ENCODE measurements around the gene RIOK1. TPM values are rescaled to one million over a fixed set of nuclear protein-coding genes. Genes with fewer than 3 reads are reported as not detected.

The RIOK1 gene
- total RNA-seq, 1 donor from 2014 or later: 16.7 TPM

DNA sequence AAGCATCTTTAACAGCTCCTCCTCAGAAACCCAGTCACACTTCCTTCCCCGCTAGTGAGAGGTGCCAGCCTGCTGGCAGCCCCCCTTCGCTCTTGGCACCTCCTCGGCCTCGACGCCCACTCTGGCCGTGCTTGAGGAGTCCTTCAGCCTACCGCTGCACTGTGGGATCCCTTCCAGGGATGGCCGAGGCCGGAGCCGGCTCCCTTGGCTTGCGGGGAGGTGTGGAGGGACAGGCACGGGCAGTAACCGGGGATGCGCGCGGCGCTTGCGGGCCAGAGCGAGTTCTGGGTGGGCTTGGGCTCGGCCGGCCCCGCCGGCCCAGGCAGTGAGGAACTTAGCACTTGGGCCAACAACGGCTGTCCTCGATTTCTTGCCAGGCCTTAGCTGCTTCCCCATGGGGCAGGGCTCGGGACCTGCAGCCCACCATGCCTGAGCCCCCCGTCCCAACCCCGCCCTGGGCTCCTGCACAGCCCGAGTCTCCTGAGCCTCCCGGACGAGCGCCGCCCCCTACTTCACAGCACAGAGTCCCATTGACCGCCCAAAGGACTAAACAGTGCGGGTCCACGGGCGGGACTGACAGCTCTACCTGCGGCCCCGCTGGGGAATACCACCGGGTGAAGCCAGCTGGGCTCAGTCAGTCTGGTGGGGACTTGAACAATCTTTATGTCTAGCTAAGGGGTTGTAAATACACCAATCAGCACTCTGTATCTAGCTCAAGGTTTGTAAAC is 51.6 kb downstream of the RIOK1 start:
- no peaks in the 10 kb centered on the region for H4K20me1 ChIP-seq (ENCODE audit: insufficient read depth, low read length)
- peaks cover 10% of the 10 kb centered on the region for H3K4me1 ChIP-seq (ENCODE audit: insufficient read depth, low read length)
- Mint-ChIP-seq H3K4me3 (ENCODE audit: unreplicated experiment) (no peak overlapping the region), H3K36me3 (ENCODE audit: low read depth, unreplicated experiment) (no peaks in the 10 kb centered on the region), H3K4me1 (ENCODE audit: low read depth, unreplicated experiment) (peaks cover 21% of the 10 kb centered on the region), H3K9me3 (ENCODE audit: unreplicated experiment) (peaks cover 9% of the 10 kb centered on the region), H3K27ac (ENCODE audit: unreplicated experiment) (peak overlapping the region; percentile 81), H3K27me3 (ENCODE audit: low read depth, unreplicated experiment) (no peaks in the 10 kb centered on the region)
- H3K79me2 ChIP-seq (ENCODE audit: insufficient read depth, low read length): no peaks in the 10 kb centered on the region
- no peak for TF ChIP-seq EZH2 (IDR thresholded peaks at IDR 0.05; ENCODE audit: insufficient read depth, low read length)
- TF ChIP-seq, protein P1, sequence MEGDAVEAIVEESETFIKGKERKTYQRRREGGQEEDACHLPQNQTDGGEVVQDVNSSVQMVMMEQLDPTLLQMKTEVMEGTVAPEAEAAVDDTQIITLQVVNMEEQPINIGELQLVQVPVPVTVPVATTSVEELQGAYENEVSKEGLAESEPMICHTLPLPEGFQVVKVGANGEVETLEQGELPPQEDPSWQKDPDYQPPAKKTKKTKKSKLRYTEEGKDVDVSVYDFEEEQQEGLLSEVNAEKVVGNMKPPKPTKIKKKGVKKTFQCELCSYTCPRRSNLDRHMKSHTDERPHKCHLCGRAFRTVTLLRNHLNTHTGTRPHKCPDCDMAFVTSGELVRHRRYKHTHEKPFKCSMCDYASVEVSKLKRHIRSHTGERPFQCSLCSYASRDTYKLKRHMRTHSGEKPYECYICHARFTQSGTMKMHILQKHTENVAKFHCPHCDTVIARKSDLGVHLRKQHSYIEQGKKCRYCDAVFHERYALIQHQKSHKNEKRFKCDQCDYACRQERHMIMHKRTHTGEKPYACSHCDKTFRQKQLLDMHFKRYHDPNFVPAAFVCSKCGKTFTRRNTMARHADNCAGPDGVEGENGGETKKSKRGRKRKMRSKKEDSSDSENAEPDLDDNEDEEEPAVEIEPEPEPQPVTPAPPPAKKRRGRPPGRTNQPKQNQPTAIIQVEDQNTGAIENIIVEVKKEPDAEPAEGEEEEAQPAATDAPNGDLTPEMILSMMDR (IDR thresholded peaks at IDR 0.05; ENCODE audit: insufficient read depth, low read depth, low read length): no peak
- no peak overlapping the region for H3K4me3 ChIP-seq (ENCODE audit: insufficient read depth, low read depth, low read length)
- peak overlapping the region; percentile 64 for H3K9ac ChIP-seq (ENCODE audit: low read length)
- H3K9me3 ChIP-seq (ENCODE audit: insufficient read depth, low read depth, low read length): no peaks in the 10 kb centered on the region
- FAIRE-seq: no peak
- peak overlapping the region; percentile 50 for H3K4me2 ChIP-seq (ENCODE audit: low read length)
- H3K27me3 ChIP-seq (ENCODE audit: insufficient read depth, low read length): no peaks in the 10 kb centered on the region
- peak overlapping the region; percentile 55 for H3K27ac ChIP-seq (ENCODE audit: low read depth, low read length)
- no peak overlapping the region for H2AFZ ChIP-seq (ENCODE audit: low read depth, low read length)
- no peaks in the 10 kb centered on the region for H3K36me3 ChIP-seq (ENCODE audit: insufficient read depth, low read length)
- no peak for DNase-seq (ENCODE audit: low read depth)

DNA sequence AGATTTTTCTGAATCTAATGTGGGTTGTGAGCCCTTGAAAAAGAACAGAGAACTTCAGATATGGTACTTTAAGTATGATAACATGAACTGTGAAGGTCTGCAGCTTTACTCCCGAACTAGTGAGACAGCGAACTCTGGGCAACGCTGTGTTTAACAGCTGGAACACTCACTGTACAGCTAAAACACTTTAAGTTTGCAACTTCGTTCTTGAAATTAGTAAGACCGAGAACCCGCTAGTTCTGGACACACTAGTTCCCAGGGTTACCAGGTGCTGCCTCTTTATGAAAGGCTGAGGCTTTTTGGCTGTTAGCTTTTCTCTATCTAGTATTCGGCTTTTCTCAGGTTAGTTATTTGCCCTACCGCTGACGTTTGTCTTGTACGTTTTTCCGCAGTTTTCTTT is 52.9 kb downstream of the RIOK1 start:
- H3K79me2 ChIP-seq (ENCODE audit: insufficient read depth, low read length): no peaks in the 10 kb centered on the region
- no peak overlapping the region for H3K27ac Mint-ChIP-seq (ENCODE audit: unreplicated experiment)
- H3K9me3 Mint-ChIP-seq (ENCODE audit: unreplicated experiment): peaks cover 9% of the 10 kb centered on the region
- H3K4me3 Mint-ChIP-seq (ENCODE audit: unreplicated experiment): no peak overlapping the region
- no peak overlapping the region for H3K4me2 ChIP-seq (ENCODE audit: low read length)
- H3K9me3 ChIP-seq (ENCODE audit: insufficient read depth, low read depth, low read length): no peaks in the 10 kb centered on the region
- peaks cover 19% of the 10 kb centered on the region for H3K4me1 ChIP-seq (ENCODE audit: insufficient read depth, low read length)
- H4K20me1 ChIP-seq (ENCODE audit: insufficient read depth, low read length): no peaks in the 10 kb centered on the region
- FAIRE-seq (no peak), DNase-seq (ENCODE audit: low read depth) (no peak)
- H3K36me3 ChIP-seq (ENCODE audit: insufficient read depth, low read length): no peaks in the 10 kb centered on the region
- H3K27me3 ChIP-seq (ENCODE audit: insufficient read depth, low read length): no peaks in the 10 kb centered on the region
- no peaks in the 10 kb centered on the region for H3K27me3 Mint-ChIP-seq (ENCODE audit: low read depth, unreplicated experiment)
- H3K4me3 ChIP-seq (ENCODE audit: insufficient read depth, low read depth, low read length): no peak overlapping the region
- peaks cover 23% of the 10 kb centered on the region for H3K4me1 Mint-ChIP-seq (ENCODE audit: low read depth, unreplicated experiment)
- H2AFZ ChIP-seq (ENCODE audit: low read depth, low read length): no peak overlapping the region
- H3K9ac ChIP-seq (ENCODE audit: low read length): no peak overlapping the region
- H3K27ac ChIP-seq (ENCODE audit: low read depth, low read length): no peak overlapping the region
- H3K36me3 Mint-ChIP-seq (ENCODE audit: low read depth, unreplicated experiment): no peaks in the 10 kb centered on the region
- TF ChIP-seq, protein P1 (IDR thresholded peaks at IDR 0.05; ENCODE audit: insufficient read depth, low read depth, low read length): no peak
- no peak for TF ChIP-seq EZH2 (IDR thresholded peaks at IDR 0.05; ENCODE audit: insufficient read depth, low read length)

DNA sequence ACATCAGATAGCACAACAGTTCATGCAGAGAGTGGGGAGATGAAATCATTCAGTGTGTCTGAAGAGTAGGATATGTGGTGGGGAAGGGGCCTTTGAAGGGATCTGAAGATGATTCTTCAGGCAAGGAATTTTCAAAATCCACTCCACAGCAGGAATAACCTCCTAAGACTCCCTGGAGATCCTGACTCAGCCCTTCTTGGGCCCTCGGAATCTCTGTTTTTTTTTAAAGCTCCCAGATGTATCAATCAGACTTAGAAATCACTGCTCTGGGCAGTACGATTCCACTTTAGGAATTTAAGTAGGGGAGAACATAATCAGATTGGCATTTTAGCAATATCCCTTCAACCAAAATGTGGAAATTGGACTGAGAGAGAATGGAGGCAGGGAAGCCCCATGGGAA is 55.5 kb downstream of the RIOK1 start:
- FAIRE-seq (peak; percentile 5), DNase-seq (ENCODE audit: low read depth) (peak; percentile 16)
- H2AFZ ChIP-seq (ENCODE audit: low read depth, low read length): no peak overlapping the region
- TF ChIP-seq, protein P1 (IDR thresholded peaks at IDR 0.05; ENCODE audit: insufficient read depth, low read depth, low read length): no peak
- H3K4me2 ChIP-seq (ENCODE audit: low read length): peak overlapping the region; percentile 13
- no peaks in the 10 kb centered on the region for H3K79me2 ChIP-seq (ENCODE audit: insufficient read depth, low read length)
- peak overlapping the region; percentile 4 for H3K4me3 Mint-ChIP-seq (ENCODE audit: unreplicated experiment)
- peak overlapping the region; percentile 51 for H3K9ac ChIP-seq (ENCODE audit: low read length)
- peaks cover 9% of the 10 kb centered on the region for H3K9me3 Mint-ChIP-seq (ENCODE audit: unreplicated experiment)
- no peaks in the 10 kb centered on the region for H3K27me3 Mint-ChIP-seq (ENCODE audit: low read depth, unreplicated experiment)
- no peaks in the 10 kb centered on the region for H3K27me3 ChIP-seq (ENCODE audit: insufficient read depth, low read length)
- H3K4me1 ChIP-seq (ENCODE audit: insufficient read depth, low read length): peaks cover 19% of the 10 kb centered on the region
- H3K4me1 Mint-ChIP-seq (ENCODE audit: low read depth, unreplicated experiment): peaks cover 25% of the 10 kb centered on the region
- H3K36me3 ChIP-seq (ENCODE audit: insufficient read depth, low read length): no peaks in the 10 kb centered on the region
- H3K27ac ChIP-seq (ENCODE audit: low read depth, low read length): peak overlapping the region; percentile 68
- H3K9me3 ChIP-seq (ENCODE audit: insufficient read depth, low read depth, low read length): no peaks in the 10 kb centered on the region
- H3K4me3 ChIP-seq (ENCODE audit: insufficient read depth, low read depth, low read length): no peak overlapping the region
- H4K20me1 ChIP-seq (ENCODE audit: insufficient read depth, low read length): no peaks in the 10 kb centered on the region
- peak overlapping the region; percentile 83 for H3K27ac Mint-ChIP-seq (ENCODE audit: unreplicated experiment)
- H3K36me3 Mint-ChIP-seq (ENCODE audit: low read depth, unreplicated experiment): no peaks in the 10 kb centered on the region
